Measurements from ENCODE around the gene CA4.
"Not testable (repeated sequence)": the region's sequence is repeated elsewhere in the genome, so short reads cannot be mapped to it uniquely, and the experiment has no call there.

Gene CA4

DNA sequence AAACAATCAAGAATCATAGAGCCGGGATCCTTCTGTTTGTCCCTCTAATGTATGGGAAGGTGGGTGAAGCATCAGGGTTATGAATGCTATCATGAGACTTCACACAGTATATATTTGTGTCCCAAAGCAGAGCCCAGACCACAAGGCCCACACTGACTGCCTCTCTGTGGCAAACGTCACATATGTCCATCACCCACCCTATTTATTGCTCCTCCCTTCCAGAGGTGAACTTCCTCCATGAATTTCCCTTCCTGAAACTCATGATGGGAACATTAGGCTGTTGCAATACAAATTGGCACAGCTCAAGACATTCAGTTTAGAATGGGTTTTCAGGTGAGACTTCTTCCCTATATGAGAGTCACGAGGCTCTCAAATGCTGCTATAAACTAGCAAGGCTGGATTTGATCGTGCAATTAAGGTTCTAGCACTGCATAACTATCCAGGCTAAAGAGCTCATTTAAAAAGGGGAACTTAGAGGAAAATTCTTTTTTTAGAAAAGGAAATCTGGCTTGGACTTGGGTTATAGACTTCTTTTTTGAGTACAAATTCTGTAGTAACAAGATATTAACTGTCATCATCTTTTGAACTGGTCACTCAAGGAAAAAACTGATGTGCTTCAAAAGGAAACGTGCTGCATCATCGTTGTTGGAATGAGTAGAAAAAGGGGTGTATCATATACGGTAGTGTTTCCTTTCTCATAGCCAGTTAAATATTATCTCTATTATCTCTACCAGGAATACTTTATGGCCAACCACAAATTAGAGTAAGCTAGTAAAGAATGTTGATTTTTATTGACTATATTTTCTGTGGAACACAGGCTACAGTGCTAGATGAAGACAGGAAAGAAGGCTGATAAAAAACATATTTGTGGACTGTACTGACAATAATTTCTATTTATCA, 37.3 kb downstream of the CA4 start:
- H3K27ac ChIP-seq (ENCODE audit: low read length); H3K4me3 ChIP-seq (ENCODE audit: low read depth in 1 of 2, low read length in 2 of 2); H3K27me3 ChIP-seq (ENCODE audit: insufficient read depth, low read length, poor library complexity); H4K20me1 ChIP-seq (ENCODE audit: insufficient read depth, low read length); H3K79me2 ChIP-seq (ENCODE audit: insufficient read depth, low read length); H2AFZ ChIP-seq (ENCODE audit: low read depth, low read length); H3K9ac ChIP-seq (ENCODE audit: low read depth, low read length); H3K4me2 ChIP-seq (ENCODE audit: insufficient read depth, low read length); ATAC-seq (ENCODE audit: insufficient read depth, low read depth); DNase-seq; H3K4me1 ChIP-seq (ENCODE audit: insufficient read depth, low read length); H3K9me3 ChIP-seq (ENCODE audit: insufficient read depth, low read length, severe bottlenecking): not testable (repeated sequence)
- peaks cover 73% of the 10 kb centered on the region for H3K36me3 ChIP-seq (ENCODE audit: insufficient read depth, low read length)

DNA sequence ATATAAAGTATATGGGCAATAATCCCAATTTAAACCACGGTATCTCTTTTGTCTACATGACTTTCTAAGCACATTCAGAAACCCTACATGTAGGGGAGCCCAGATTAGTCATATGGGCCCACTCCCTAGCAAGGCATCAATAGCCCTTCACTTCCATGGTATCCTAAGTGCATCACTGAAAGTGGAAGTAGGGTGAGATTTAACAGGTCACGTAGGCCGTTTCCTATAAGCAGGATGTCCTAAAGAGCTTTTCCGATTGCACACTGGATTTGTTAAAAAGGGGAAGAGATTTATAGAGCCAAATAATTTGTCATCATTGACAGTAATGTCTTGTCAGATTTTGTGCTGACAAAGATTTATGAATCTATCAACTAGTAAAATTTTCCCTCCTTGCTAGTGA, 39.0 kb downstream of the CA4 start:
- H2AFZ ChIP-seq (ENCODE audit: low read depth, low read length), result no peak overlapping the region
- H4K20me1 ChIP-seq (ENCODE audit: insufficient read depth, low read length), result no peaks in the 10 kb centered on the region
- no peak overlapping the region for H3K4me2 ChIP-seq (ENCODE audit: insufficient read depth, low read length)
- H3K9me3 ChIP-seq (ENCODE audit: insufficient read depth, low read length, severe bottlenecking), result no peaks in the 10 kb centered on the region
- TF ChIP-seq EZH2 (IDR thresholded peaks at IDR 0.05; ENCODE audit: borderline replicate concordance, low read depth, low read length, severe bottlenecking), result no peak
- TF ChIP-seq, protein P1, sequence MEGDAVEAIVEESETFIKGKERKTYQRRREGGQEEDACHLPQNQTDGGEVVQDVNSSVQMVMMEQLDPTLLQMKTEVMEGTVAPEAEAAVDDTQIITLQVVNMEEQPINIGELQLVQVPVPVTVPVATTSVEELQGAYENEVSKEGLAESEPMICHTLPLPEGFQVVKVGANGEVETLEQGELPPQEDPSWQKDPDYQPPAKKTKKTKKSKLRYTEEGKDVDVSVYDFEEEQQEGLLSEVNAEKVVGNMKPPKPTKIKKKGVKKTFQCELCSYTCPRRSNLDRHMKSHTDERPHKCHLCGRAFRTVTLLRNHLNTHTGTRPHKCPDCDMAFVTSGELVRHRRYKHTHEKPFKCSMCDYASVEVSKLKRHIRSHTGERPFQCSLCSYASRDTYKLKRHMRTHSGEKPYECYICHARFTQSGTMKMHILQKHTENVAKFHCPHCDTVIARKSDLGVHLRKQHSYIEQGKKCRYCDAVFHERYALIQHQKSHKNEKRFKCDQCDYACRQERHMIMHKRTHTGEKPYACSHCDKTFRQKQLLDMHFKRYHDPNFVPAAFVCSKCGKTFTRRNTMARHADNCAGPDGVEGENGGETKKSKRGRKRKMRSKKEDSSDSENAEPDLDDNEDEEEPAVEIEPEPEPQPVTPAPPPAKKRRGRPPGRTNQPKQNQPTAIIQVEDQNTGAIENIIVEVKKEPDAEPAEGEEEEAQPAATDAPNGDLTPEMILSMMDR (IDR thresholded peaks at IDR 0.05; ENCODE audit: borderline replicate concordance, extremely low read depth, low read length, poor library complexity, severe bottlenecking), result no peak
- H3K36me3 ChIP-seq (ENCODE audit: insufficient read depth, low read length), result peaks cover 76% of the 10 kb centered on the region
- no peak overlapping the region for H3K4me3 ChIP-seq (ENCODE audit: low read depth in 1 of 2, low read length in 2 of 2)
- DNase-seq (no peak), ATAC-seq (ENCODE audit: insufficient read depth, low read depth) (no peak)
- no peaks in the 10 kb centered on the region for H3K79me2 ChIP-seq (ENCODE audit: insufficient read depth, low read length)
- no peak overlapping the region for H3K9ac ChIP-seq (ENCODE audit: low read depth, low read length)
- H3K4me1 ChIP-seq (ENCODE audit: insufficient read depth, low read length), result no peaks in the 10 kb centered on the region
- H3K27me3 ChIP-seq (ENCODE audit: insufficient read depth, low read length, poor library complexity), result no peaks in the 10 kb centered on the region
- no peak overlapping the region for H3K27ac ChIP-seq (ENCODE audit: low read length)

DNA sequence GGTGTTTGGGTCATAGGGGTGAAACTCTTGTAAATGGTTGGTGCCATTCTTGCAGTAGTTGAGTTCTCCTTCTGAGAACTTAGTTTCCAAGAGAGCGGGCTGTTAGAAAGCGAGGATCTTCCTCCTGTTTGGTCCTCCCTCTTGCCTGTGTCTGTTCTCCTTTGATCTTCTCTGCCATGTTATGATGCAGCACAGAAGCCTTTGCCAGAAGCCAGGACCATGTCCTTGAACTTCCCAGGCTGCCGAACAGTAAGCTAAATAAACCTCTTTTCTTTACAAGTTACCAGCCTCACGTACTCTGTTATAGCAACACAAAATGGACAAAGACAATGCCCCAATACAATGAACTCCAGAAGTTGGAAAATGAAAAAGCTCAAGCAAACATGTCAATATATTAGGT, 40.3 kb downstream of the CA4 start:
- H3K9ac ChIP-seq (ENCODE audit: low read depth, low read length); H4K20me1 ChIP-seq (ENCODE audit: insufficient read depth, low read length); H3K27ac ChIP-seq (ENCODE audit: low read length); H3K9me3 ChIP-seq (ENCODE audit: insufficient read depth, low read length, severe bottlenecking); H2AFZ ChIP-seq (ENCODE audit: low read depth, low read length); DNase-seq; H3K79me2 ChIP-seq (ENCODE audit: insufficient read depth, low read length); H3K27me3 ChIP-seq (ENCODE audit: insufficient read depth, low read length, poor library complexity); H3K4me2 ChIP-seq (ENCODE audit: insufficient read depth, low read length); H3K4me3 ChIP-seq (ENCODE audit: low read depth in 1 of 2, low read length in 2 of 2); H3K4me1 ChIP-seq (ENCODE audit: insufficient read depth, low read length); ATAC-seq (ENCODE audit: insufficient read depth, low read depth): not testable (repeated sequence)
- H3K36me3 ChIP-seq (ENCODE audit: insufficient read depth, low read length), result peaks cover 77% of the 10 kb centered on the region

DNA sequence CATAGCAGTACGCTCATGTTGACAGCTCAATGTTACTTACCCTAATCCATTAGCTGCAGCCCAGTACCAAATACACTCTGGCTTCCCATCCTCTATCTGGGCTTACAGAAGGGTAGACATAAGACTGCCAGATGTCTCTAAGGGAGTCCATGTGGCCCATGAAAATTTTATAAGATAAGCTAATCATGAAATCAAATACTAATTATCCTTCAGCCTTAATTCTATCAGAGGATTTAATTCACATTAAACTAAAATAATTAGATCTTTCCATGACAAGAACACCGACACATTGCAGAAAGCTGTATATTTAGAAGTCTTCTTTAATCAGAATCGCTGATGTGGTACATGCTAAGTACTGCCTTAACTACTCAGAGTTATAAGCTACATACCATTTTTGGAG, 43.3 kb downstream of the CA4 start:
- not testable (repeated sequence) for H3K4me1 ChIP-seq (ENCODE audit: insufficient read depth, low read length); H3K4me3 ChIP-seq (ENCODE audit: low read depth in 1 of 2, low read length in 2 of 2); ATAC-seq (ENCODE audit: insufficient read depth, low read depth); H3K9ac ChIP-seq (ENCODE audit: low read depth, low read length); H3K27me3 ChIP-seq (ENCODE audit: insufficient read depth, low read length, poor library complexity); H3K9me3 ChIP-seq (ENCODE audit: insufficient read depth, low read length, severe bottlenecking); H3K4me2 ChIP-seq (ENCODE audit: insufficient read depth, low read length); H3K27ac ChIP-seq (ENCODE audit: low read length); H2AFZ ChIP-seq (ENCODE audit: low read depth, low read length); DNase-seq; H4K20me1 ChIP-seq (ENCODE audit: insufficient read depth, low read length); H3K79me2 ChIP-seq (ENCODE audit: insufficient read depth, low read length)
- H3K36me3 ChIP-seq (ENCODE audit: insufficient read depth, low read length), result peaks cover 74% of the 10 kb centered on the region

DNA sequence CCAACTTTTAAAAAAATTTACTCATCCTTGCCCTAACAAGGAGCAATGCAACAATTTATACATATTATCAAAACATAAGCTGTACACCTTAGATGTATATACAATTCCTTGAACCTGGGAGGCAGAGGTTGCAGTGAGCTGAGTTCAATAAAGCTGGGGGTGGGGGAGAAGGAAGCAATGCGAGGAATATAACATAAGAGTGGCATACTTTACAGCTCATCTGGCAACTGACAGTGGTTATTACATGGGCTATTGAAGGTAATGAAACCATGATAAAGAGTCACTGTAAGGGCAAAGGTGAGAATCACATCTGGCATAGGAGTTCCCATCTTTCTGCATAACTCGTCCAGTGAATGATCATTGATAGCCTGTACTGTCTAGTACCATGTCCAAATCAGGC, 43.7 kb downstream of the CA4 start:
- Histone ChIP-seq H3K36me3 (ENCODE audit: insufficient read depth, low read length) (peaks cover 75% of the 10 kb centered on the region), H3K79me2 (ENCODE audit: insufficient read depth, low read length) (no peaks in the 10 kb centered on the region), H2AFZ (ENCODE audit: low read depth, low read length) (no peak overlapping the region), H3K27me3 (ENCODE audit: insufficient read depth, low read length, poor library complexity) (no peaks in the 10 kb centered on the region), H3K9me3 (ENCODE audit: insufficient read depth, low read length, severe bottlenecking) (no peaks in the 10 kb centered on the region), H3K9ac (ENCODE audit: low read depth, low read length) (no peak overlapping the region), H3K27ac (ENCODE audit: low read length) (no peak overlapping the region), H3K4me1 (ENCODE audit: insufficient read depth, low read length) (no peaks in the 10 kb centered on the region), H4K20me1 (ENCODE audit: insufficient read depth, low read length) (no peaks in the 10 kb centered on the region), H3K4me3 (ENCODE audit: low read depth in 1 of 2, low read length in 2 of 2) (no peak overlapping the region), H3K4me2 (ENCODE audit: insufficient read depth, low read length) (no peak overlapping the region)
- ATAC-seq (ENCODE audit: insufficient read depth, low read depth), result no peak
- DNase-seq, result no peak
- TF ChIP-seq, protein P1 (IDR thresholded peaks at IDR 0.05; ENCODE audit: borderline replicate concordance, extremely low read depth, low read length, poor library complexity, severe bottlenecking), result no peak
- TF ChIP-seq EZH2 (IDR thresholded peaks at IDR 0.05; ENCODE audit: borderline replicate concordance, low read depth, low read length, severe bottlenecking), result no peak

DNA sequence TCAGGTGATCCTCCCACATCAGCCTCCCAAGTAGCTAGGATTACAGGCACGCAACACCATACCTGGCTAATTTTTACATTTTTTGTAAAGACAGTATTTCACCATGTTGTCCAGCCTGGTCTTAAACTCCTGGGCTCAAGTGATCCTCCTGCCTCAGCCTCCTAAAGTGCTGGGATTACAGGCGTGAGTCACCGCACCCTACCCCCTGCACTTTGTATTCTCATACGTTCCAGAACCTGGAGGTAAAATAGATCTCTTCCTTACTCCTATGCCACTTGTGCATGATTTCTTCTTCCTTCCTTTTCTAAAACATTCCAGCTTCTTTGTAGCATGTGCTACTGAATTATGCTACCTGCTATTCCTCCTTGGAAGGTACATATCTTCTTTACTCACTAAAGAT, 44.4 kb downstream of the CA4 start:
- ATAC-seq (ENCODE audit: insufficient read depth, low read depth); H4K20me1 ChIP-seq (ENCODE audit: insufficient read depth, low read length); H3K27me3 ChIP-seq (ENCODE audit: insufficient read depth, low read length, poor library complexity); H3K4me2 ChIP-seq (ENCODE audit: insufficient read depth, low read length); H3K9me3 ChIP-seq (ENCODE audit: insufficient read depth, low read length, severe bottlenecking); H3K4me1 ChIP-seq (ENCODE audit: insufficient read depth, low read length); H3K4me3 ChIP-seq (ENCODE audit: low read depth in 1 of 2, low read length in 2 of 2); H3K27ac ChIP-seq (ENCODE audit: low read length); H3K79me2 ChIP-seq (ENCODE audit: insufficient read depth, low read length); H3K9ac ChIP-seq (ENCODE audit: low read depth, low read length); H2AFZ ChIP-seq (ENCODE audit: low read depth, low read length); DNase-seq: not testable (repeated sequence)
- peaks cover 75% of the 10 kb centered on the region for H3K36me3 ChIP-seq (ENCODE audit: insufficient read depth, low read length)

Data from DND-41 (cell line).